PC-9 (cell line): ENCODE results near the gene MYH7. TPM values are rescaled to one million over a fixed set of nuclear protein-coding genes. Genes with fewer than 3 reads are reported as not detected.

Experiments used
- BruUV-seq: library from RNA; stranded (reverse); fragments of 400-500 nt; replicated peaks from 2 replicates; lab custom pipeline; 2021; lab: Mats Ljungman, UMichigan
- CTCF ChIA-PET: fragments of 300-600 bp; sonication (Branson Sonifier 250); formaldehyde crosslinking; loops from one replicate; lab custom pipeline; 2022; ENCODE audit warnings: antibody characterized with exemption; lab: Charles Lee
- POLR2A ChIA-PET: fragments of 300-600 bp; sonication (Branson Sonifier 250); formaldehyde crosslinking; loops from one replicate; lab custom pipeline; 2022; ENCODE audit warnings: antibody characterized with exemption; ENCODE audit not compliant: unreplicated experiment; lab: Charles Lee
- DNase-seq, 2 experiments: peaks; one replicate each; pipeline versions ENCODE4 v3.0.0 to v3.0.0-alpha.2; 2015 to 2022; ENCODE audit warnings: mixed read lengths in 1 of 2
- H2AFZ ChIP-seq: fragments of 200-600 bp; sonication (generic); 2 replicates; pipeline ENCODE4 v1.8.1; 2017; ENCODE audit warnings: antibody characterized with exemption
- H3F3A ChIP-seq: fragments of 200-600 bp; sonication (generic); 2 replicates; pipeline ENCODE4 v1.8.1; 2017; ENCODE audit warnings: antibody characterized with exemption, mild to moderate bottlenecking, low read depth; ENCODE audit not compliant: insufficient read depth
- H3K27ac ChIP-seq: fragments of 200-600 bp; sonication (generic); 2 replicates; pipeline ENCODE4 v1.6.1; 2016; ENCODE audit warnings: mixed run types
- H3K27me3 ChIP-seq: fragments of 200-600 bp; sonication (generic); 2 replicates; pipeline ENCODE4 v1.6.1; 2016; ENCODE audit warnings: low read depth, mixed run types; ENCODE audit not compliant: insufficient read depth
- H3K36me3 ChIP-seq: fragments of 200-600 bp; sonication (generic); 2 replicates; pipeline ENCODE4 v1.6.1; 2016; ENCODE audit warnings: low read depth, mixed run types
- H3K4me1 ChIP-seq: fragments of 200-600 bp; sonication (generic); replicated peaks from 2 replicates; pipeline ENCODE4 v1.6.1; 2016; ENCODE audit warnings: mixed run types; ENCODE audit not compliant: insufficient read depth
- H3K4me2 ChIP-seq: fragments of 200-600 bp; sonication (generic); 2 replicates; pipeline ENCODE4 v1.6.1; 2017; ENCODE audit warnings: mixed run types
- H3K4me3 ChIP-seq: fragments of 200-600 bp; sonication (generic); 2 replicates; pipeline ENCODE4 v1.6.1; 2016; ENCODE audit warnings: mixed run types
- H3K79me2 ChIP-seq: fragments of 200-600 bp; sonication (generic); 2 replicates; pipeline ENCODE4 v1.6.1; 2017; ENCODE audit warnings: low read depth, mixed run types
- H3K9me2 ChIP-seq: fragments of 200-600 bp; sonication (generic); 2 replicates; pipeline ENCODE4 v1.8.1; 2017; ENCODE audit warnings: mild to moderate bottlenecking; ENCODE audit not compliant: insufficient read depth
- H3K9me3 ChIP-seq: fragments of 200-600 bp; sonication (generic); 2 replicates; pipeline ENCODE4 v1.8.1; 2016; ENCODE audit warnings: low read depth; ENCODE audit not compliant: insufficient read depth
- H4K20me1 ChIP-seq: fragments of 200-600 bp; sonication (generic); 2 replicates; pipeline ENCODE4 v1.8.1; 2017; ENCODE audit not compliant: insufficient read depth
- CTCF ChIP-seq: fragments of 200-600 bp; sonication (generic); conservative IDR thresholded peaks from 2 replicates; pipeline ENCODE4 v1.6.1; 2017; ENCODE audit warnings: mixed run types, antibody characterized with exemption, mild to moderate bottlenecking, moderate library complexity
- EZH2 ChIP-seq: fragments of 200-600 bp; sonication (generic); IDR thresholded peaks from 2 replicates; pipeline ENCODE4 v1.8.0; 2017; ENCODE audit warnings: antibody characterized with exemption, low read depth
- intact Hi-C: fragments of 100-400 bp; cut with micrococcal nuclease; formaldehyde crosslinking; loops from one replicate; pipeline ENCODE4 v1.10.0; 2022; ENCODE audit not compliant: unreplicated experiment
- total RNA-seq: library from RNA; stranded (reverse); gene quantifications from 2 replicates; pipeline ENCODE4 v1.2.3, GENCODE V29; 2021

Gene MYH7
- total RNA-seq, 1 experiment from 2014 or later, result not detected

- Histone ChIP-seq H3K4me1 (no peaks in the 10 kb centered on the region), H3K36me3 (no peaks in the 10 kb centered on the region), H3K79me2 (no peaks in the 10 kb centered on the region), H4K20me1 (no peaks in the 10 kb centered on the region), H3K4me2 (no peak overlapping the region), H3F3A (peaks cover 5% of the 10 kb centered on the region; the same call in 1 of the 2 replicates), H3K9me3 (no peaks in the 10 kb centered on the region), H2AFZ (no peak overlapping the region), H3K4me3 (no peak overlapping the region), H3K27me3 (no peaks in the 10 kb centered on the region), H3K9me2 (no peaks in the 10 kb centered on the region), H3K27ac (no peak overlapping the region)
- TF ChIP-seq CTCF (no peak), EZH2 (no peak)
- intact Hi-C loops, result no loop called here
- POLR2A ChIA-PET, result no interaction called here
- CTCF ChIA-PET, result interaction anchor here (0.6 kb wide), 1 partner anchor 160 kb away, joined by 3 read pairs; no protein-coding TSS in a partner anchor
- no TSS peak for BruUV-seq
- DNase-seq, result no peak
Measured at GRCh38 chr14:23481979-23482822, 46.7 kb upstream of the MYH7 start.

GRCh38 chr14:23481362-23481970 lies 46.0 kb upstream of the MYH7 start:
- H3K27me3 ChIP-seq, result no peaks in the 10 kb centered on the region
- H3K9me2 ChIP-seq, result no peaks in the 10 kb centered on the region
- H3F3A ChIP-seq, result peaks cover 6% of the 10 kb centered on the region; the same call in 1 of the 2 replicates
- H3K79me2 ChIP-seq, result no peaks in the 10 kb centered on the region
- ChIA-PET POLR2A (no interaction called here), CTCF (no interaction called here)
- DNase-seq, result no peak
- no peak overlapping the region for H3K27ac ChIP-seq
- intact Hi-C loops, result no loop called here
- H3K4me2 ChIP-seq, result no peak overlapping the region
- 0 out of 2 replicates have a peak, but pooled peaks cover 2% of the 10 kb centered on the region for H3K36me3 ChIP-seq
- no peaks in the 10 kb centered on the region for H4K20me1 ChIP-seq
- no peak overlapping the region for H2AFZ ChIP-seq
- TF ChIP-seq EZH2 (no peak), CTCF (no peak)
- no peaks in the 10 kb centered on the region for H3K4me1 ChIP-seq
- H3K4me3 ChIP-seq, result no peak overlapping the region
- BruUV-seq, result no TSS peak
- no peaks in the 10 kb centered on the region for H3K9me3 ChIP-seq

GRCh38 chr14:23478109-23478759 lies 42.8 kb upstream of the MYH7 start:
- ChIA-PET CTCF (interaction anchor here (0.6 to 1.0 kb wide), 5 partner anchors 29 to 151 kb away, joined by 3 to 9 read pairs (median 4); no protein-coding TSS in a partner anchor), POLR2A (interaction anchor here (0.6 to 0.8 kb wide), 2 partner anchors 78 to 156 kb away, joined by 4 to 12 read pairs; no protein-coding TSS in a partner anchor)
- Histone ChIP-seq H3F3A (peaks cover 17% of the 10 kb centered on the region; the same call in 1 of the 2 replicates), H3K9me2 (no peaks in the 10 kb centered on the region), H4K20me1 (no peaks in the 10 kb centered on the region), H3K4me1 (no peaks in the 10 kb centered on the region), H3K79me2 (no peaks in the 10 kb centered on the region), H3K27ac (no peak overlapping the region), H3K27me3 (no peaks in the 10 kb centered on the region), H3K4me2 (no peak overlapping the region), H3K4me3 (no peak overlapping the region), H3K36me3 (0 out of 2 replicates have a peak, but pooled peaks cover 8% of the 10 kb centered on the region), H3K9me3 (no peaks in the 10 kb centered on the region), H2AFZ (no peak overlapping the region)
- intact Hi-C loops, result loop anchor here (1.0 kb wide), 2 partner anchors 84 to 475 kb away; partner anchors contain the start of gene DHRS4
- peak in 1 of 2 experiments; percentile 44 for DNase-seq
- no TSS peak for BruUV-seq
- TF ChIP-seq CTCF, result peak; percentile 85
- TF ChIP-seq EZH2, result no peak
